ENCODE results near the gene DFFA. TPM values are rescaled to one million over a fixed set of nuclear protein-coding genes. Genes with fewer than 3 reads are reported as not detected.
"Not testable (repeated sequence)": the region's sequence is repeated elsewhere in the genome, so short reads cannot be mapped to it uniquely, and the experiment has no call there.

DFFA gene
- total RNA-seq, 2 donors from 2014 or later = 26.4 to 27.1 TPM

DNA sequence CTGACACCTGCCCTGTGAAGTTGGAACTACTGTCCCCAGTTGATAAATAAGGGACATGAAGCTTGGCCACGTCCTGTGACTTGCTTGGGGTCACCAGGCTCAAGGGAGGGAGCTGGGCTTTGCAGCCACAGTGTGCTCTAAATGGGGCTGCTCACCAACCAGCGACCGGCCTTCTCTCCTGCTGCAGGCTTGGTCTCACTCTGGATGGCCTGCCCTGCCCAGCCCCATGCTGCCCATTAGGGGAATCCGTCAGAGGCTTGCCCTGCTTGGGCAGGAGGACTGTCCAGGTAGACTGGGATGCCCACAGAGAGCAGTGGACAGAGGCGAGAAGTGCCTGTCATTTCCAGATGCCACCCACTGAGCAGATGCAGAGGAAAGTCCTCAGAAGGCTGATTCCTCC, 43.3 kb downstream of the DFFA start:
- H3K4me3 Mint-ChIP-seq = peak overlapping the region; percentile 92 to 95
- no peaks in the 10 kb centered on the region for H3K9me3 Mint-ChIP-seq
- H3K36me3 Mint-ChIP-seq (ENCODE audit: insufficient read depth in 2 of 2) = no peaks in the 10 kb centered on the region
- no peak overlapping the region for H3K27ac Mint-ChIP-seq
- DNase-seq (no peak), ATAC-seq (replicated peaks in 1 of 2) (no peak)
- H3K4me1 Mint-ChIP-seq (ENCODE audit: low read depth) = peaks cover 19% of the 10 kb centered on the region
- no peaks in the 10 kb centered on the region for H3K27me3 Mint-ChIP-seq (ENCODE audit: low read depth)

DNA sequence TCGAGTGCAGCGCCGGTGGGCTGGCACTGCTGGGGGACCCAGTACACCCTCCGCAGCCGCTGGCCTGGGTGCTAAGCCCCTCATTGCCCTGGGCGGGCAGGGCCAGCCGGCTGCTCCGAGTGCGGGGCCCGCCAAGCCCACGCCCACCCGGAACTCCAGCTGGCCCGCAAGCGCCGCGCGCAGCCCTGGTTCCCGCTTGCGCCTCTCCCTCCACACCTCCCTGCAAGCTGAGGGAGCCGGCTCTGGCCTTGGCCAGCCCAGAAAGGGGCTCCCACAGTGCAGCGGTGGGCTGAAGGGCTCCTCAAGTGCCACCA, 45.8 kb downstream of the DFFA start:
- DNase-seq; H3K27ac Mint-ChIP-seq; H3K27me3 Mint-ChIP-seq (ENCODE audit: low read depth); H3K36me3 Mint-ChIP-seq (ENCODE audit: insufficient read depth in 2 of 2); H3K9me3 Mint-ChIP-seq; ATAC-seq (replicated peaks in 1 of 2); H3K4me3 Mint-ChIP-seq: not testable (repeated sequence)
- peaks cover 18% of the 10 kb centered on the region for H3K4me1 Mint-ChIP-seq (ENCODE audit: low read depth)

DNA sequence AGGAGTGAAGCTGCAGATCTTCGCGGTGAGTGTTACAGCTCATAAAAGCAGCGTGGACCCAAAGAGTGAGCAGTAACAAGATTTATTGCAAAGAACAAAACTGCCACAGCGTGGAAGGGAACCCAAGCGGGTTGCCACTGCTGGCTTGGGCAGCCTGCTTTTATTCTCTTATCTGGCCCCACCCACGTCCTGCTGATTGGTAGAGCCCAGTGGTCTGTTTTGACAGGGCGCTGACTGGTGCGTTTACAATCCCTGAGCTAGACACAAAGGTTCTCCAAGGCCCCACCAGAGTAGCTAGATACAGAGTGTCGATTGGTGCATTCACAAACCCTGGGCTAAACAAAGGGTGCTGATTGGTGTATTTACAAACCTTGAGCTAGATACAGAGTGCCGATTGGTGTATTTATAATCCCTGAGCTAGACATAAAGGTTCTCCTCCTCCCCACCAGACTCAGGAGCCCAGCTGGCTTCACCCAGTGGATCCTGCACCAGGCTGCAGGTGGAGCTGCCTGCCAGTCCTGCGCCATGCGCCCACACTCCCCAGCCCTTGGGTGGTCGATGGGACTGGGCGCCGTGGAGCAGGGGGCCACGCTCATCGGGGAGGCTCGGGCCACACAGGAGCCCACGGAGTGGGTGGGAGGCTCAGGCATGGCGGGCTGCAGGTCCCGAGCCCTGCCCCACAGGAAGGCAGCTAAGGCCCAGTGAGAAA, 46.3 kb downstream of the DFFA start:
- H3K27me3 Mint-ChIP-seq (ENCODE audit: low read depth); DNase-seq; H3K4me3 Mint-ChIP-seq; H3K27ac Mint-ChIP-seq; ATAC-seq (replicated peaks in 1 of 2); H3K36me3 Mint-ChIP-seq (ENCODE audit: insufficient read depth in 2 of 2); H3K9me3 Mint-ChIP-seq: not testable (repeated sequence)
- peaks cover 13% of the 10 kb centered on the region for H3K4me1 Mint-ChIP-seq (ENCODE audit: low read depth)

DNA sequence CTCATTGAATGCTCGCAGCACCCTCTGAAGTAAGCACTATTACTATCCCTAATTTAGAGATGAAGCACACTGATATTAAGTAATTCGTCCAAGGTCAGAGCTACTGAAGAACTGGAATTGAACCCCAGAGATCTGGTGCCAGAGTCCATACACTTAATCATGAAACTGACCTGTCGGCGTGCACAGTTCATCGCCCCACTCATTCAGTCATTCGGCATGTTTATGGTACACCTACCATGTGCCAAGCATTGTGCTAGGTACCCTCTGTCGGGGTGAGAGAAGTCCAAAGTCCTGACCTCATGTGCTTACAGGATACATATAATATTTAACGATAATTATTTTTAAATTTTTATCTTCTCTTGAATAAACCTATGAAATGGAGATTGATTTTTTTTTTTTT, 47.7 kb downstream of the DFFA start:
- H3K27me3 Mint-ChIP-seq (ENCODE audit: low read depth) = no peaks in the 10 kb centered on the region
- DNase-seq (no peak), ATAC-seq (replicated peaks in 1 of 2) (no peak)
- peaks cover 7% of the 10 kb centered on the region for H3K4me1 Mint-ChIP-seq (ENCODE audit: low read depth)
- peaks cover 3 to 5% of the 10 kb centered on the region in 2 donors for H3K36me3 Mint-ChIP-seq (ENCODE audit: insufficient read depth in 2 of 2)
- H3K27ac Mint-ChIP-seq = no peak overlapping the region
- H3K9me3 Mint-ChIP-seq = no peaks in the 10 kb centered on the region
- no peak overlapping the region for H3K4me3 Mint-ChIP-seq

DNA sequence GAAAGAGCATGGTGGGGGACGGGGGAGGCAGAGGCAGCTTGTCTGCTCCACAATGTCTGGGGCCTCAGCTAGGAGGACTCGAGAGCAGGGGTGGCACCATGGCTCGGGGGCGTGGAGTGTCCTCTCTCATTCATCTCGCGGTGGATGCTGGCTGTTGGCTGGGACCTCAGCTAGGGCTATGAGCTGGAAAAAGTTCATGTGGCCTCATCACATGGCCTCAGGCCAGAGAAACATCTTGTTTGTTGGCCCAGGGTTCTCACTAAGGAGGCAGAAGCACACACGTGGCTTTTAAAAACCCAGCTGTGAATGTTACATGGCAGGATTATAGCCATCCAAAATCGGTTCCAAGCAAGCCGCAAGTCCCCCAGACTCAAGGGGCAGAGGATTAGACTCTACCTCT, 48.3 kb downstream of the DFFA start:
- no peaks in the 10 kb centered on the region for H3K9me3 Mint-ChIP-seq
- no peak overlapping the region for H3K27ac Mint-ChIP-seq
- ATAC-seq (replicated peaks in 1 of 2) (no peak), DNase-seq (no peak)
- H3K4me1 Mint-ChIP-seq (ENCODE audit: low read depth) = peaks cover under 1% of the 10 kb centered on the region
- no peaks in the 10 kb centered on the region for H3K27me3 Mint-ChIP-seq (ENCODE audit: low read depth)
- no peak overlapping the region for H3K4me3 Mint-ChIP-seq
- peaks cover 7 to 10% of the 10 kb centered on the region in 2 donors for H3K36me3 Mint-ChIP-seq (ENCODE audit: insufficient read depth in 2 of 2)

DNA sequence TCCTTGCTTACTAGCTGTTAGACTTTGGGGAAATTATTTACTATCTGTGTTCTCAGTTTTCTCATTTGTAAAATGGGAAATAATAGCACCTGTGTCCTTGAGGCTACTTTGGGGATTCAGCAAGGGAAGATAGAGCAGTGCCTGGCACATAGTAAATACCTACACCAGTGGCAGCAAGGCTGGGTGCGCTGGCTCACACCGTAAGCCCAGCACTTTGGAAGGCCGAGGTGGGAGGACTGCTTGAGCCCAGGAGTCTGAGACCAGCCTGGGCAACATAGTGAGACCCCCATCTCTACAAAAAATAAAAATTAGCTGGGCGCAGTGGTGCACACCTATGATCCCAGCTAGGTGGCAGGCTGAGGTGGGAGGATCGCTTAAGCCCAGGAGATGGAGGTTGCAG, 50.7 kb downstream of the DFFA start:
- no peaks in the 10 kb centered on the region for H3K4me1 Mint-ChIP-seq (ENCODE audit: low read depth)
- no peak overlapping the region for H3K27ac Mint-ChIP-seq
- ATAC-seq (replicated peaks in 1 of 2) (no peak), DNase-seq (no peak)
- no peak overlapping the region for H3K4me3 Mint-ChIP-seq
- H3K9me3 Mint-ChIP-seq = no peaks in the 10 kb centered on the region
- peaks cover 7 to 14% of the 10 kb centered on the region in 2 donors for H3K36me3 Mint-ChIP-seq (ENCODE audit: insufficient read depth in 2 of 2)
- H3K27me3 Mint-ChIP-seq (ENCODE audit: low read depth) = no peaks in the 10 kb centered on the region

DNA sequence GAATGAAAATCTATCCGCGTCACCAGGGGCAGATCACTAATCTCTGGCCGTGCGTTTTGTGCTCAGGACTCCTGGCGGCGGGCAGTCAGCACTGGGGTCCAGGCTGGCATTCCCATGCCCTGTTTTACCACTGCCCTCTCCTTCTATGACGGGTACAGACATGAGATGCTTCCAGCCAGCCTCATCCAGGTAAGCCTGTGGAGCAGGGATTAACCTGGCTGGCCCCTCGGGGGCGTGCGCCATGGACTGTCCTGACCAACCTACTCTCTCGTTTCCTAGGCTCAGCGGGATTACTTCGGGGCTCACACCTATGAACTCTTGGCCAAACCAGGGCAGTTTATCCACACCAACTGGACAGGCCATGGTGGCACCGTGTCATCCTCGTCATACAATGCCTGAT, 53.0 kb downstream of the DFFA start:
- Mint-ChIP-seq H3K27ac (no peak overlapping the region), H3K36me3 (ENCODE audit: insufficient read depth in 2 of 2) (peaks cover 8 to 18% of the 10 kb centered on the region in 2 donors), H3K4me1 (ENCODE audit: low read depth) (peaks cover 6% of the 10 kb centered on the region)

DNA sequence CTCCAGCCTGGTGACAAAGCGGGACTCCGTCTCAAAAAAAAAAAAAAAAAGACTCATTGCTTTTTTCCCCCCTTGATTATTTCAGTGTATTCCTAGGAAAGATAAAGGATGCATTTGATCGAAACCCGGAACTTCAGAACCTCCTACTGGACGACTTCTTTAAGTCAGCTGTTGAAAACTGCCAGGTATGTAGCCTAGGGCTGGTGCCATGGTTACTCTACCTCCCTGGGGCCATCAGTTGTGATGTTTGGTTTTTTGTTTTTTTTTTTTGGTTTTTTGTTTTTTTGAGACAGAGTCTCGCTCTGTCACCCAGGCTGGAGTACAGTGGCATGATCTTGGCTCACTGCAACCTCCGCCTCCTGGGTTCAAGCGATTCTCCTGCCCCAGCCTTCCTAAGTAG, 53.6 kb downstream of the DFFA start:
- H3K27ac Mint-ChIP-seq; ATAC-seq (replicated peaks in 1 of 2): not testable (repeated sequence)

More for the DNA sequence above, 53.0 kb downstream of the DFFA start:
- H3K27me3 Mint-ChIP-seq (ENCODE audit: low read depth) = no peaks in the 10 kb centered on the region
- ATAC-seq (replicated peaks in 1 of 2) (no peak), DNase-seq (no peak)
- H3K9me3 Mint-ChIP-seq = no peaks in the 10 kb centered on the region
- H3K4me3 Mint-ChIP-seq = no peak overlapping the region

DNA sequence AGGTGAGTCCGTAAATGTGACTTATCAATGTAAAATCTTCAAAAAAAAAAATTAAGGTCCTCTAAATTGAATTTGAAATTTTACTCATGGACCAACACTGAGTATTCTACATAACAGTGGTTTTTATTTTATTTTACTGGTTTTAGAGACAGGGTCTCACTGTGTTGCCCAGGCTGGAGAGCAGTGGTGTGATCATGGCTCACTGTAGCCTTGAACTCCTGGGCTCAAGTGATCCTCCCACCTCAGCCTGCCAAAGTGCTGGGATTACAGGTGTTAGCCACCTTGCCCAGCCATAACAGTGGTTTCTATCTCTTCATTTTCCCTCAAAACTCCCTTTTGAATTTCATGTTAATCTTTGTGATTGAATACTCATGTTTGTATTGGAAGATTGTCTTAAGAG, 56.4 kb downstream of the DFFA start:
- H3K4me1 Mint-ChIP-seq (ENCODE audit: low read depth) = not testable (repeated sequence)
- peaks cover 11 to 29% of the 10 kb centered on the region in 2 donors for H3K36me3 Mint-ChIP-seq (ENCODE audit: insufficient read depth in 2 of 2)

More for the DNA sequence above, 53.6 kb downstream of the DFFA start:
- not testable (repeated sequence) for H3K9me3 Mint-ChIP-seq; H3K4me3 Mint-ChIP-seq; DNase-seq; H3K27me3 Mint-ChIP-seq (ENCODE audit: low read depth); H3K4me1 Mint-ChIP-seq (ENCODE audit: low read depth)
- peaks cover 8 to 18% of the 10 kb centered on the region in 2 donors for H3K36me3 Mint-ChIP-seq (ENCODE audit: insufficient read depth in 2 of 2)

DNA sequence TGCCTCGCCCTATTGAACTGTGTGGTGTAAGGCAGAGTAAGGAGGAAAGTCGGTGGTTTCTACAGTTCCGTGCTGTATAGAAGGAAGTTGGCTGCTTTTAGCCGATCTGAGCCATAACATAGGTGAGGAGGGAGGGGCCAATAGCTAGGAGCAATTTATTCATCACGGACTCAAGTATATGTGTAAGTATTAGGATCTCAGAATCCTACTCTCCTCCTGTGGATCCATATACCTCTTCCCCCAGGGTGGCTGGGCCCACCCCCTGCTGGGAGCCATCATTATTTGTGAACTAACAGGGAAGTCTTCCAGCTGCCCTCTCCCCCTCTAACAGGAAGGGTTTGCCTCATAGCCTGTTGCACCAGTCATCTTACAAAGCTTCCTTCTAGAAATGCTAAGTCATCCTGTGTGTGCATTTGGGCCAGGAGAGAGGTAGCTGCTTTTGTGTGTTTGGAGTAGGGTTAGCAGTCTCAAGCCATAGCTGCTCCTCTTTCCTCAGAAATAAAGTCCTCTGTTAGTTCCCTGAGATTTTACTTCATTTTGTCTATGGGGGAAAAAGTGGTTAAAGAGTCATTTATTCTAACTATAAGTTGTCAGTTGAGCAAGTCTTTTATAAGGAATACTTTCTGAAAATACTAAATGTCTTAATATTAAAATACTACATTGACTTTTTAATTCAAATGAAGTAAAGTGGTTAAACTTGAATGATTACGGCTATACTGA, 57.0 kb downstream of the DFFA start:
- DNase-seq (no peak), ATAC-seq (replicated peaks in 1 of 2) (peak; percentile 27 to 60)
- H3K27me3 Mint-ChIP-seq (ENCODE audit: low read depth) = no peaks in the 10 kb centered on the region
- H3K36me3 Mint-ChIP-seq (ENCODE audit: insufficient read depth in 2 of 2) = peaks cover 11 to 29% of the 10 kb centered on the region in 2 donors
- H3K4me1 Mint-ChIP-seq (ENCODE audit: low read depth) = peaks cover 6% of the 10 kb centered on the region
- peak overlapping the region in 1 of 2 donors; percentile 22 for H3K4me3 Mint-ChIP-seq
- H3K27ac Mint-ChIP-seq = peak overlapping the region; percentile 53
- H3K9me3 Mint-ChIP-seq = no peaks in the 10 kb centered on the region

More for the DNA sequence above, 56.4 kb downstream of the DFFA start:
- not testable (repeated sequence) for H3K27me3 Mint-ChIP-seq (ENCODE audit: low read depth); H3K9me3 Mint-ChIP-seq; ATAC-seq (replicated peaks in 1 of 2); H3K4me3 Mint-ChIP-seq; DNase-seq
- H3K27ac Mint-ChIP-seq = peak overlapping the region; percentile 55

DNA sequence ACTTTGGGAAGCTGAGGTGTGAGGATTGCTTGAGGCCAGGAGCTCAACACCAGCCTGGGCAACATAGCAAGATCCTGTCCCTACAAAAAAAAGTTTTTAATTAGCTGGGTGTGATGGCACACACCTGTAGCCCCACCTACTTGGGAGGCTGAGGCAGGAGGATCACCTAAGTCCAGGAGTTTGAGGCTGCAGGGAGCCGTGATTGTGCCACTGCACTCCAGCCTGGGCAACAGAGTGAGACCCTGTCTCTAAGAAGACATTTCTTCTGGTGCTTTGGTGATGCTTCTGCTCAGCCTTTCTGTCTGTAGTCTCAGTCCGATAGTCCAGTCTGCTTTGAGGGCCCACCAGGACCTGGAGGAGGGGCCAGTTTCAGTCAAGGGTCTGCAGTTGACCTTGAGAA, 65.1 kb downstream of the DFFA start:
- no peak for DNase-seq
- Mint-ChIP-seq H3K27me3 (ENCODE audit: low read depth) (no peaks in the 10 kb centered on the region), H3K4me3 (no peak overlapping the region), H3K36me3 (ENCODE audit: insufficient read depth in 2 of 2) (peaks cover 6 to 25% of the 10 kb centered on the region in 2 donors), H3K4me1 (ENCODE audit: low read depth) (peaks cover 7% of the 10 kb centered on the region), H3K9me3 (no peaks in the 10 kb centered on the region), H3K27ac (no peak overlapping the region)
- ATAC-seq (replicated peaks in 1 of 2) = no peak

Data from activated T-cell treated with anti-CD3 and anti-CD28 coated beads, Interleukin-2, amount 50 U/mL, for 72 hours (primary cell).